Measurements from ENCODE around the gene ZNF764. TPM values are rescaled to one million over a fixed set of nuclear protein-coding genes. Genes with fewer than 3 reads are reported as not detected.
A peak's percentile ranks its signal among the peaks of the same experiment; 100 is the strongest.

The ZNF764 gene
- total RNA-seq, 2 donors from 2014 or later: 9.0 to 11.1 TPM

DNA sequence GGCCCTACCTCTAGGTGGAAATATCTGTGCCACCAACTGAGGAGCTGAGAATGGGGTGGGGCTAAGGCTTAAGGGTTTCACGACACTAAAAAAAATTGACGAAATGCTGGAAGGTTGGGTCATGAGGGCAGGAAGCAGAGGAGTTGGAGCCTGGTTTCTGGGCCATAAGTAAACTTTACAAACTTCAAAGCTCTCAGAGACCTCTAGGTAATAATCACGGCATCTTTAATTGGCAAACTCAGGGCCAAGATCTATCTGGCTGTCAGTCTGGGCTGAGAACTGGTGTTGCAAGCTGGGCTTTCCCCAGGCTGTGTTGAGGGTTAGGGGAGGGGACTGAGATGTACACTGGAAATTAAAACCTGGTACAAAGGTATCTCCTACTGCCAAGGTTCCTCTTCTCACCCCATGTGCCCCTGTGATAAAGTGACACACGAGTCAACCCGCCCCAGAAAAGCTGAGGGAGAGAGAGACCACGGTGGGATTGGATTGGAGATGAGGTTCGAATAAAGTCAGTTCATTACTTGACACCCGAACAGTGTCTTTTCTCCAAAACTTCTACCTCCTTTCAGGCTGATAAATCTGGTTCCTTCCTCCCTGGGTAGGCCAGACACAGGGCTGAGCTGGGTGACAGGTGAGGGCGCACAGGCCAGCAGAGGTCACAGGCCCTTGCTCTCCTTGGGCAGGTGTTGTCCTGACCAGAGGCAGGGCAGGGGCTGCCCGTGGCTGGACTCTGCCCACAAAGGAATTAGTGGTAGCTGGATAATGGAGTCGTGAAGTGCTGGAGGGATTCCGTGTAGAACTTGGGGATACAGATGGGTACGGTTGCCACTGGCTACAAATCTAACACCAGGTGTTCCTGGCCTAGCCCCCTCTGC, 27.8 kb downstream of the ZNF764 start:
- no peak for DNase-seq
- Histone ChIP-seq H3K9me3 (no peaks in the 10 kb centered on the region), H3K36me3 (no peaks in the 10 kb centered on the region), H3K27ac (no peak overlapping the region), H3K27me3 (no peaks in the 10 kb centered on the region), H3K9ac (ENCODE audit: low read depth in 2 of 2, low read length in 2 of 2) (peak overlapping the region; percentile 35 to 55), H3K4me1 (no peaks in the 10 kb centered on the region), H3K4me3 (no peak overlapping the region)
- intact Hi-C loops (cut with DNase I): no loop called here
- TF ChIP-seq, protein P1, sequence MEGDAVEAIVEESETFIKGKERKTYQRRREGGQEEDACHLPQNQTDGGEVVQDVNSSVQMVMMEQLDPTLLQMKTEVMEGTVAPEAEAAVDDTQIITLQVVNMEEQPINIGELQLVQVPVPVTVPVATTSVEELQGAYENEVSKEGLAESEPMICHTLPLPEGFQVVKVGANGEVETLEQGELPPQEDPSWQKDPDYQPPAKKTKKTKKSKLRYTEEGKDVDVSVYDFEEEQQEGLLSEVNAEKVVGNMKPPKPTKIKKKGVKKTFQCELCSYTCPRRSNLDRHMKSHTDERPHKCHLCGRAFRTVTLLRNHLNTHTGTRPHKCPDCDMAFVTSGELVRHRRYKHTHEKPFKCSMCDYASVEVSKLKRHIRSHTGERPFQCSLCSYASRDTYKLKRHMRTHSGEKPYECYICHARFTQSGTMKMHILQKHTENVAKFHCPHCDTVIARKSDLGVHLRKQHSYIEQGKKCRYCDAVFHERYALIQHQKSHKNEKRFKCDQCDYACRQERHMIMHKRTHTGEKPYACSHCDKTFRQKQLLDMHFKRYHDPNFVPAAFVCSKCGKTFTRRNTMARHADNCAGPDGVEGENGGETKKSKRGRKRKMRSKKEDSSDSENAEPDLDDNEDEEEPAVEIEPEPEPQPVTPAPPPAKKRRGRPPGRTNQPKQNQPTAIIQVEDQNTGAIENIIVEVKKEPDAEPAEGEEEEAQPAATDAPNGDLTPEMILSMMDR (IDR thresholded peaks at IDR 0.05): no peak

- DNase-seq: no peak
- Histone ChIP-seq H3K9me3 (no peaks in the 10 kb centered on the region), H3K36me3 (no peaks in the 10 kb centered on the region), H3K27me3 (no peaks in the 10 kb centered on the region), H3K27ac (no peak overlapping the region), H3K9ac (ENCODE audit: low read depth in 2 of 2, low read length in 2 of 2) (peak overlapping the region in 1 of 2 donors; percentile 93), H3K4me1 (no peaks in the 10 kb centered on the region), H3K4me3 (no peak overlapping the region)
- intact Hi-C loops (cut with DNase I): loop anchor here (5.0 kb wide), 1 partner anchor 82 kb away; the partner anchor contains the start of gene SEPHS2
- TF ChIP-seq, protein P1 (IDR thresholded peaks at IDR 0.05): no peak
Observed at GRCh38 chr16:30528799-30529457, 29.2 kb downstream of the ZNF764 start.

GRCh38 chr16:30527635-30528178, 30.5 kb downstream of the ZNF764 start:
- H3K27me3 ChIP-seq: no peaks in the 10 kb centered on the region
- TF ChIP-seq, protein P1 (IDR thresholded peaks at IDR 0.05): no peak
- DNase-seq: peak; percentile 54
- intact Hi-C loops (cut with DNase I): loop anchor here (5.0 kb wide), 1 partner anchor 80 kb away; the partner anchor contains the start of gene SEPHS2
- H3K4me3 ChIP-seq: peak overlapping the region; percentile 68
- H3K27ac ChIP-seq: peak overlapping the region; percentile 98
- H3K9me3 ChIP-seq: no peaks in the 10 kb centered on the region
- no peaks in the 10 kb centered on the region for H3K4me1 ChIP-seq
- H3K9ac ChIP-seq (ENCODE audit: low read depth in 2 of 2, low read length in 2 of 2): peak overlapping the region; percentile 62 to 93
- no peaks in the 10 kb centered on the region for H3K36me3 ChIP-seq

- peak; percentile 99 for DNase-seq
- H3K4me1 ChIP-seq: no peaks in the 10 kb centered on the region
- H3K36me3 ChIP-seq: no peaks in the 10 kb centered on the region
- intact Hi-C loops (cut with DNase I): loop anchor here (5.0 kb wide), 1 partner anchor 80 kb away; the partner anchor contains the start of gene SEPHS2
- peak overlapping the region; percentile 98 for H3K27ac ChIP-seq
- TF ChIP-seq, protein P1 (IDR thresholded peaks at IDR 0.05): peak; percentile 42
- no peaks in the 10 kb centered on the region for H3K27me3 ChIP-seq
- no peaks in the 10 kb centered on the region for H3K9me3 ChIP-seq
- H3K4me3 ChIP-seq: peak overlapping the region; percentile 68
- H3K9ac ChIP-seq (ENCODE audit: low read depth in 2 of 2, low read length in 2 of 2): peak overlapping the region; percentile 93 to 96
Observed at GRCh38 chr16:30526823-30527634, 31.1 kb downstream of the ZNF764 start.
